HL-60/S4 (cell line): Measurements from ENCODE around the gene MAS1L.

Experiments
- in situ Hi-C: fragments of 300-500 bp; cut with MboI; formaldehyde crosslinking; loops from 2 replicates; pipeline ENCODE4 v1.14.3; 2022; ENCODE audit warnings: low sequenced_read_pairs

The MAS1L gene

GRCh38 chr6:29510746-29511300, 23.1 kb upstream of the MAS1L start:
- in situ Hi-C loops = no loop called here

DNA sequence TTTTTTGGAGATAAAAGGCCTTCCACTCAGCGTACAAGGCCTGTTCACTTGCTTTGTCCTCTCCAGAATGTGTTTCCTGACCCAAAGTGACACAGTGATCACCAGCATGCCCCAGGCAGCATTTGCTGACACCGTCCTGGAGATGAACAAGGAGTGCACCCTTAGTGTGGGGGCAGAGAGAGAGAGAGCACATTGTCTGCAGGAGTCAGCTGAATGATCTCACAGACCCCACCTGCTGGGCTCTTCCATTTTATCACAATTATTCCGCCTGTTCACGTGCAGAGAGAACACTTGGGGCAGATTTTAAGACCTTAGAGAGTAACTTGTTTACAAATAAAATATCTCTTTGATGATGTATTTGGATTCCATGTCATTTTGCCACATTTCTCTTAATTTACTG, 22.4 kb upstream of the MAS1L start:
- in situ Hi-C loops = no loop called here

DNA sequence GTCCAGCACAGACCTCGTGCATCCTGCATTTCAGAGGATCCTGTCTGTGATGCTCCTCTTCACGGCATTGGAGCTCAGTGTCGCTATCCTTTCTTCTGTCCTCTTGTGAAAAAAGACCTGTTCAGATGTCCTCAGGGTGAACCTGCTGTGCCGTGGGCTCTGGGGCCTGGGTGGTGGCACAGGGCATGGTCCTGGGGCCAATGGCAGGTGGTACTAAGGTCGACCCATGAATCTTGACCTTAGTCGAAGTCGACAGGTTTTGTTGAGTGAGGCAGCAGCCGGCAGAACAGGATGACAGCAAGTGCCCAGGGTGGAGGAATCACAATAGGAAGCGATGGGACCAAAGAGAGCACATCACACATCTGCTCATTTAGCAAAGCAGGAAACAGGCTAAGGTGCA, 22.0 kb upstream of the MAS1L start:
- in situ Hi-C loops = no loop called here

DNA sequence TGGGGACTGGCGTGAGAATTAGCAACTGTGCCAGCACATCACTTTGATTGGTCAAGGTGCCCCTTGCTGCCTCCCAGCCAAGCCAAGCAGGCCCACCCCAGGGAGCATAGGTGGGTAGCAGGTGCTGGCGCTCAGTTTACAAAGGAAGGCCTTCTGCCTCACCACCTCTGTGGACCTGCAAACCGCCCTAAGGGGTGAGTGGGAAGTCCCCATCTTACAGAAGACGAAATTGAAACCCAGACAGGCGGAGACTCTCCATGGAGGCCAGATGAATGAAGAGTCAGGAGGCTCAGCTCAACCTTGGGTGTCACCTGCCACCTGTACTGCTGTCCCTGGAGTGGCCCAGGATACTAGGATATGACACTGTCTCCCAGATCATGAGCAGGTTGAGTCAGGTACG, 21.5 kb upstream of the MAS1L start:
- in situ Hi-C loops = no loop called here

DNA sequence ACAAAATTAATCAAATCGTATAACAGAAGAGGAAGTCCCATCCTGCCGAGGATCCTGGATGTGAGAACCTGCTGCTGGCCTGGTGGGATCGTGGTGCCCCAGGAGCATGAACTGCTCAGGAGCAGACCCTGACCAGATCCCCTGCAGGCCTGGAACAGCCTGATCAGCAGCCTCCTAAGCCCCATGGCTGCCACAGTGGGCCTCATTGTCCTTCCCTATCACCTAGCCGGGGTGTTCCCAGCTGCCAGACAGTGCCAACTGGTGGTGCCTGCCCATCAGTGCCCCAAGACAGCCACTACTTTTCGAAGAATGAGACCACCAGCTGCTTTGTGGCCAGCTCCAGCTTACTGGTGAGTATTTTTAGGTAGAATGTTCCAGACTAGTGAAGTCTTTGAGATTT, 19.6 kb upstream of the MAS1L start:
- in situ Hi-C loops = no loop called here

DNA sequence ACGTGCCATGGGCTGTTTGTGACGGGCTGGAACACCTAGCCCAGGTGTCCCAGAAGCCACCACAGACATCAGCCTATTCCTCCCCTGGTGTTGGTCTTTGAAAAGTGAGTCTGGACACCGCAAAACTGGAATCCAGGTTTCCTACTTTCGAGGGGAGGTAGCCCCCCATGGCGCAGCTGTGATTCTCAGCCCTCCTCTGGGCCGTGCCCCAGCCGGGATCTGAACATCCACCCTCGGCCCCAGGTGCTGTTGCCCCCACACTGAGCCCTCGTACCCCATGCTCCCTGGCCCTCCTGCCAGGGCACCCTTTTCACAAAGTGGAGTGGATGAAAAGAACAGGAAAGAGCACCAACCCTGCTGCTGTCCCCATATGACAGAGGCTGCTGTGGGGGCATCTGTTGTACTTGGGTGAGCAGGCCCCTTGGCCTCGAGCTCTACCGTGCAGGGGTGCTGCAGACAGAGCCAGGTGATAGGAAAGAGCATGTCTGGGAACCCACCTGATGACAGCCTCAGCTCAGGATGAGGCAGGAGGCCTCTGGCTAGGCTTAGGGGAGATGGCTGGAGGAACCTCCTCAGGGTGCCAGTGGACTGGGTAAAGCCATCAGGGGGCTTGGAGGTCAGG, 18.8 kb upstream of the MAS1L start:
- in situ Hi-C loops = no loop called here

GRCh38 chr6:29505808-29506207, 18.1 kb upstream of the MAS1L start:
- in situ Hi-C loops = no loop called here

- in situ Hi-C loops = no loop called here
These were observed 17.2 kb upstream of the MAS1L start for GRCh38 chr6:29504961-29505360.

DNA sequence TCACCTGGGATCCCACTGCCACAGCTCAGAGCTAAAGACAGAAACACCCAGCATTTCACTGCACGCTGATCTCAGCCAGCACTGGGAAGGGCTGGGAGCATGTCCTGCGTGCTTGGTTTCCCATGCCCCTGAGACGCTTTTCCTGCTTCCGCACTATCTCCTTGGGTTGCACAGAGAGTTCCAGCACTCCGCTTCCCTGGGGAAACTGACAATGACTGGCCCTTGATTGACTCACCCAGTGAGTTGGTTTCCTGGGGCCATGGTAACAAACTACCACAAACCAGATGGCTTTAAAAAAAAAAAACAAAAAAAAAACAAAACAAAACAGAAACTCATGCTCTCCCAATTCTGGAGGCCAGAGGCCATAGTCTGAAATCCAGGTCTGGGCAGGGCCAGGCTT, 14.8 kb upstream of the MAS1L start:
- in situ Hi-C loops = no loop called here

DNA sequence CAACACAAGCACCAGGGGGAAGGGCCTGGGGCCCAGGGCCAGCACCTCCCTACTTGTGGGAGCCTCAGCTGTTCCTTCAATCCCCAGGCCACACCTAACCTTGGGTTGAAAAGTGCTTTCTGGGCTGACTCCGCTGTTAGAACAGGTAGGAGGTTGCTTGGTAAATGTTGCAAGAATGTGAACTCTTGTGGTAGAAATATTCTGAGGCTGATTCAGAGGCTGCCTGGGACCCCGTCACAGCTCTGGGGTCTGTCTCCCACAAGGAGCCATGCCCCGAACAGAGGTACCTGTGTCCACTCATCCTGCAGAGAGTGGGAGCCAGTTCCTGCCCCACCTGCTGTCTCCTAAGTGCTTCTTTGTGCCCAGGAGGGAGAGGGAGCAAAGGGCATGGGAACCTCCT, 14.4 kb upstream of the MAS1L start:
- in situ Hi-C loops = no loop called here

DNA sequence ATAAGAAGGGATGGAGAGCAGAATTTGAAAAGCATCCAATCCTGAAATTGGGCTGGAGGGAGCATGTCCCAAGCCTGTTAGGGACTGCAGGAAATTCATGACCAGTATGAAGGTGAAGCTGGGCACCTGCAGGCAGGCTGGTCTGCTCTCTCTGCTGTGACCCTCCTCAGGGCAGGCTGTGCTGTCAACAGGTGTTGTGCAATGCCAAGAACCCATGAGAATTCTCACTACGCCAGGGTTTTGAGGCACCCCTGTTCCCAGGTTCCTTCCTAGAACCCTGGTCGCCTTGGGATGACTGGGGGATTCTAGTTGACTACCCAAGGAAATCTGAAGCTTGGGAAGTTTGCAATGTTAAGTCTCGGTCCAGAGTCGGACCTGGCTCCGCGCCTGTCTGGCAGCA, 13.3 kb upstream of the MAS1L start:
- in situ Hi-C loops = no loop called here

DNA sequence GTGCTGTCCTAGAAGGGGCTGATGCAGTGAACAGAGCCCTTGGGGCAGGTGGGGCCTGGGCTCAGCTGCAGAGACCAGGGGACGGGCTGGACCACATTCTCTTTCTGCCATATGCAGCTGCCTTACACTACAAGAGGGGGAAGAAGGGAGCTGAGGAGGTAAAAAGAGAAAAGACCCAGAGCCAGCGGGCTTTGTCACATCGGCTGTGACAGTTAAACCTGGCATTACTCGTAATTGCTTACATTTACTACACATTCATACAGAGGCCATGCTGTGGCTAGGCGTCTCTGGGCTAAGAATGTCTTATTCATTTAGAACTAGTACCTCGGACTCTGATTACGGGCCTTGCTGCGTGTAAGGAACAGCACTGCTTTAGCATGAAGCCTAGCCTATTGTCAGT, 12.8 kb upstream of the MAS1L start:
- in situ Hi-C loops = no loop called here

GRCh38 chr6:29499704-29500103, 11.9 kb upstream of the MAS1L start:
- in situ Hi-C loops = no loop called here

- in situ Hi-C loops = no loop called here
These were observed 9.2 kb upstream of the MAS1L start for GRCh38 chr6:29496961-29497360.

DNA sequence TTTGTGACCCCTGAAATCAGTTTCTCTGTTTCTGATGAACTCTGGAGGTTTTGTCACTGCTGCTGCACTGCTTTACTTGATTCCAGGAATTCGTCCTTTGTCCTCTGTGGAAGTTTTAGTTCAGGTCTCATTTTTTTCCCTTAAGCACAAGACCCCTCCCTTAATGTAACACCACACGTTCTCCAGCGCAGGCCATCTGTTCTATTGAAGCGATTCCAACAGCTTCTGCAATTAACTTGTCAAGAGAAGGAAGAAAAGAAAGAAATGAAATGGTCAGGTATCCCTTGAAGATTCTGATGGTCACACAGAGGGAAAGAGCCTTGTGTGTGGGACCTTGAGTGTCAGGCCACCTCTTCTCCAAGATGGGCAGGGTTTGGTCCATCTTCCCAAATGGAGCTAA, 7.8 kb upstream of the MAS1L start:
- in situ Hi-C loops = no loop called here

DNA sequence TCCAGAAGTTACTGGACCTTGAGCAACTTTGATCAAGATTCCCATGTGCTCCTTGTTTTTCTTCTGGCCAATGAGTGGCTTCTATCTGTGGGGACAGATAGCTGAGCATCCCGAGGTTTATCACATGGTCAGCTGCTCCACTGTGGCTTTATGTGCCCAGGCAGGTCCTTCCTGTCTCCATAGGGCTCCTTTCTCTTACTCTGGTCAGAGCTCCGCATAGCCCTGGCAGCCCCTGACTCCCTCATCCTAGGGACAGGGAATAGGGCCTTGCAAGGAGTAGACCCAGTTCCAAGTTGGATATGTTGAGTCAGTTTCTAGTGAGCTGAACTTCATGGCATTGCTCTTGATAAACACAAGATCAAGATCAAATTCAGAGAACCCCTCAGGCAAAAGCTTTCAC, 6.4 kb upstream of the MAS1L start:
- in situ Hi-C loops = no loop called here

GRCh38 chr6:29493261-29493660, 5.5 kb upstream of the MAS1L start:
- in situ Hi-C loops = no loop called here

GRCh38 chr6:29491574-29491973, 3.8 kb upstream of the MAS1L start:
- in situ Hi-C loops = no loop called here

GRCh38 chr6:29490552-29490951, 2.8 kb upstream of the MAS1L start:
- in situ Hi-C loops = no loop called here

- in situ Hi-C loops = no loop called here
These were observed 2.3 kb upstream of the MAS1L start for GRCh38 chr6:29490055-29490454.

DNA sequence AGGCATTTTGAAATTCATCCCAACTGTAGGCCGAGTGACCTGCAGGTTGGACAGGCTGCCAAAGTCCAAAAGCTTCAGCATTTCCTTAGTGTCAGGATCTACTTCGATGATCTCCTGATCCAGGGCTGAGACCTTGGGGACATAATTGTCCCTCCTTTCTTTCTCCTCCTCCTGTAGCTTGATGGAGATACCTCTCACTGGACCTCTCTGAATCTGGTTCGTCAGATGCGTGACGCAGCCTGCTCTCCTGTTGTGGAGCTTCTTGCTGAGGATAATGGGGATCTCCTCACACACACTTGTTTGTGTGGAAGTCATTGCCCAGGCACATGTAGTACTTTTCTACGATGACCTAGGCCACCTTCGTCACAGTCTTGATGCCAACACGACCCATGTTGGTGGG, 1.5 kb upstream of the MAS1L start:
- in situ Hi-C loops = no loop called here

DNA sequence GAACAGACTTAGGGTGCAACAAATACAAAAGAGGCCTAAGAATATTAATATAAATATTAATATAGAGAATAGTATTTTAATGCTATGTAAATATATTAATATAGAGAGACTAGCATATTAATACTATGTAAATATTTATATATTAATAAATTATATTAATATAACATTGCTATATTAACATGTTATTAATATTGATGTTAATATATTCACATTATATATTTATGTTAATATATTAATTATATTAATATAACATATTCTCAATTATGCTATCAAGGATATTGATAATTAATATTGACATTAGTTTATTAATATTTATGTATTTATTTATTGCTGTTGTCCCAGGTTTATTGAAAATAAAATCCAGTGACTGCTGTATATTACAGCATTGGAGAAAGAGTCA, 1.1 kb upstream of the MAS1L start:
- in situ Hi-C loops = no loop called here

DNA sequence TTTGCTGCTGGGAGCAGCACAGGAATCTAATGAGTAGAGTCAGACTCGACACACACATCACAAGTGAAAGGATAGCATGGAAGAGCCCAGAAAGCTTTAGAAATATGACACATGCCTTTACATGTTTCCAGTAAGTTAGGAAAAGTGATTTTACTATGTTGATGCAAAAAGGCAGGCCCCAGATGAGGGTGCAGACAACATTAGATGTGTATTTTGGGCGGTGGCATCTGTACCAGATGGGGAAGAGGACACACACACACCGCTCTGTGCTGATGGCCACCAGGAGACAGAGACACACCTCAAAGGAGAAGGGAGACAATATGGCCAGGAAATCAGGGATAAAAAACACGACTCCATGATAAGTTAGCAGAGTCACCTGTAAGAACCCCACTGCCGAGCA, 625 bp downstream of the MAS1L start:
- in situ Hi-C loops = no loop called here
